H1 (cell line): ENCODE results near the gene TTC34. TPM values are rescaled to one million over a fixed set of nuclear protein-coding genes. Genes with fewer than 3 reads are reported as not detected.

Experiments used
- GTF2F1 ChIP-seq: IDR thresholded peaks from 2 replicates; pipeline ENCODE4 v1.6.1; 2012; ENCODE audit warnings: low read depth, low read length, improper control_type of control experiment, borderline replicate concordance
- SP4 ChIP-seq: IDR thresholded peaks from 2 replicates; pipeline ENCODE4 v1.6.1; 2012; ENCODE audit warnings: low read length, inconsistent platforms
- TEAD4 ChIP-seq: IDR thresholded peaks from 2 replicates; pipeline ENCODE4 v1.6.1; 2012; ENCODE audit warnings: low read depth, low read length, inconsistent platforms, mixed read lengths
- polyA plus RNA-seq, 7 experiments: library from polyadenylated mRNA; depleted of rRNA in 3 of 7; stranded (reverse) in 5 of 7; unstranded in 2 of 7; fragments of >200 nt in 5 of 7; fragments of 200-250 nt in 2 of 7; gene quantifications; 1 replicate in 5 of 7; 2 replicates in 1 of 7; 4 replicates in 1 of 7; pipeline versions ENCODE4 v1.2.1 to v1.2.3, GENCODE V29; 2011 to 2013; ENCODE audit warnings: missing spikeins in 2 of 7, mixed read lengths in 2 of 7
- total RNA-seq: library from RNA; stranded (reverse); fragmentation: NEBNext Ultra II Directional; extraction: Animal tissue kit (Norgen Biotek cat#: 25700); gene quantifications from 2 replicates; pipeline ENCODE4 v1.2.1, GENCODE V29; 2021

TTC34 gene
- total and polyA plus RNA-seq, 2 of the 8 experiments (the other 6 are each of a cell fraction or from before 2014, with no cell fraction given): 0.23 to 0.50 TPM

DNA sequence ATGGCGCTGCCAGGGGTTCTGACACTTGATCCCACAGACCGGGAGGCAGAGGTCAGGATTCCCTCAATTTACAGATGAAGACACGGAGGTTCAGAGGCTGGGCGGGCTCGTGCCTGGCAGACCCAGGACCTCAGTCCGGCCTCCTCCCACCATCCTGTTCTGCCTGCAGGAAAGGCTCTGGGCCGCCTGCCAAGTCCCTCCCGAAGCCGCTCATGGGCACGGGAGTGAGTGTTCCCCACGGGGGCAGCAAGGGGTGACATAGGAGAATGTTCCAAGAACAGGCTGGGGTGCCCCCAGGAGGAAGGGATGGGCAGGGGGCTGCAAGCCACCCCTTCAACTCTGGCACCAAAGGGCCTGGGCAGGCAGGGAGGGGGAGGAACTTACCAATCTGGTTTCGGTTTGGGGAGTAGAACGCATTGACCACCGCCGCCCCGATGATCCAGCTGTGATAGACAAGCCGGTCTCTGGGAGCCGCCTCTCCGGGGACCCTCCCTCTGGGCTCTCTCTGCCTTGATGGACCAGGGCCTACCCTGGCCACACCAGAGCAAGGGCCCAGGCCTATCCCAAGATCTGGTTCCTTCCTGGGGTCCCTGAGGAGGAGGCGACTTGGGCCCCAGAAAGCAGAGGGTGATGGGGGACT lies 207.4 kb downstream of the TTC34 start (continued):
- TF ChIP-seq GTF2F1 (no peak), TEAD4 (no peak), SP4 (no peak)
- TF ChIP-seq, all 59 proteins: peak for 0
